Right lobe of liver (tissue), 6 donors: ENCODE data around the gene ERFE. TPM values are rescaled to one million over a fixed set of nuclear protein-coding genes. Genes with fewer than 3 reads are reported as not detected.

Source experiments
- ATAC-seq, 4 donors: fragments of 200-7000 bp; cut with Tn5 transposase; one replicate each; pipeline ENCODE4 v1.9.1; 2020; ENCODE audit warnings: mild to moderate bottlenecking in 4 of 4, moderate library complexity in 4 of 4
- DNase-seq, 3 donors: peaks; one replicate each; pipeline ENCODE4 v3.0.0-alpha.2; 2020
- H3K27ac ChIP-seq, 3 donors: fragments of 200-600 bp; one replicate each; pipeline ENCODE4 v1.8.0; 2022
- H3K27me3 ChIP-seq, 2 donors: fragments of 200-600 bp; one replicate each; pipeline ENCODE4 v1.8.0; 2022
- H3K36me3 ChIP-seq, 4 donors: fragments of 200-600 bp; sonication (generic) in 1 of 4; one replicate each; pipeline versions ENCODE4 v1.5.1 to v1.8.0; 2017 to 2022; ENCODE audit warnings: control low read depth in 1 of 4
- H3K4me1 ChIP-seq, 4 donors: fragments of 200-600 bp; sonication (generic) in 1 of 4; one replicate each; pipeline versions ENCODE4 v1.5.1 to v1.8.0; 2017 to 2022; ENCODE audit warnings: control low read depth in 1 of 4
- H3K4me3 ChIP-seq, 3 donors: fragments of 200-600 bp; one replicate each; pipeline ENCODE4 v1.8.0; 2022
- H3K9me3 ChIP-seq, 4 donors: fragments of 200-600 bp; sonication (generic) in 1 of 4; one replicate each; pipeline versions ENCODE4 v1.5.1 to v1.8.0; 2017 to 2022; ENCODE audit warnings: control low read depth in 1 of 4
- POLR2A ChIP-seq: fragments of 450-650 bp; IDR thresholded peaks from one replicate; pipeline ENCODE4 v1.6.1; 2017; ENCODE audit warnings: antibody characterized with exemption, mild to moderate bottlenecking
- WGBS: methylation state at CpG from one replicate; pipeline ENCODE4 v1.1.6; 2018; ENCODE audit warnings: low coverage, low lambda C conversion rate; ENCODE audit not compliant: insufficient coverage; ENCODE audit errors: missing lambda C conversion rate; 5-methylcytosine and 5-hydroxymethylcytosine counted together
- intact Hi-C, 2 donors: fragments of 100-400 bp; cut with DNase I; formaldehyde crosslinking; loops; one replicate each; pipeline versions ENCODE4 v1.11.2 to v1.14.1; 2022
- total RNA-seq, 6 experiments: library from RNA; depleted of rRNA in 2 of 6; stranded (reverse); fragments of >200 nt in 2 of 6; fragmentation: NEBNext Ultra II Directional in 3 of 6; extraction: Animal tissue kit (Norgen Biotek cat#: 25700) in 3 of 6; gene quantifications; one replicate each; pipeline versions ENCODE4 v1.1.0 to v1.2.4, GENCODE V29; 2016 to 2023
- TF ChIP-seq, protein P1 (sequence below), 4 donors: fragments of 200-600 bp in 3 of 4; fragments of 450-650 bp in 1 of 4; IDR thresholded peaks; one replicate each; pipeline versions ENCODE4 v1.5.1 to v1.8.0; 2016 to 2022; ENCODE audit warnings: antibody characterized with exemption in 4 of 4, mild to moderate bottlenecking in 2 of 4
- donor health status: DM: no; HTN: yes; CAD: no.
- donor health status: DM: no; HTN: no; CAD: no.
- donor health status: DM: no; HTN: no; CAD: no.
- donor health status: DM: no; HTN: yes; CAD: no.
- donor health status: DM: no; HTN: yes; CAD: no.

Gene ERFE
- total RNA-seq, 6 experiments from 2014 or later = 0.27 to 1.4 (median 0.31) TPM; not detected in 3

DNA sequence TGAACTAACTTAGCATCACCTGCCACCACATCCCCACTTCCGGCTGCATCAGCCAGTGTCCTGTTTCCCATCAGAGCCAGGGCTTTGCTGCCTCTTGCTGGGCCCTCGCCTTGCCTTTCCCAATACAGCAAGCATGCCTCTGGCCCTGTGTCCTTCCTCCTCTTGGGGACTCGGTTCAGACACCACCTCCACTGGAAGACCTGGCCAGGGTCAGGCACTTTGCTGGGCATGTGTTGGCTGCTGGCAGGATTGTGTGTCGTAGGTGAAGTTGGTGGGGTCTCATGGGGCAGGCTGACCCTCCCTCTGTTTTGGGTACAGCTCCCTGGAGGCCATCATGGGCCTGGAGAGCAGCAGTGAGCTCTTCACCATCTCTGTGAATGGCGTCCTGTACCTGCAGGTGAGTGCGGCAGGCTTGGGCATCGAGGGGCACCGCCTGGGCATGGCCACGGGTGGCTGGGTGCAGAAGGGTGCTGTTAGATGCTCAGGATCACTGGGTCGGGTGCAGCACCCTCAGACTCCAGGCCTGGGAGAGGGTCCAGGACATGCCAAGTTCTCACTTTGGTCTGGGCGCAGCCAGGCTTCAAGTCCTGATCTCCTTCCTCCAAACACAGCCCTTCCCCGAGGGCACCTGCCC, 6.6 kb downstream of the ERFE start:
- Histone ChIP-seq H3K27me3 (no peaks in the 10 kb centered on the region), H3K9me3 (no peaks in the 10 kb centered on the region), H3K36me3 (peaks cover 0 to 3% (median 0%) of the 10 kb centered on the region in 4 donors), H3K27ac (no peak overlapping the region), H3K4me3 (no peak overlapping the region), H3K4me1 (peaks cover 0 to 15% (median 6%) of the 10 kb centered on the region in 4 donors)
- ATAC-seq (no peak), DNase-seq (no peak)
- intact Hi-C loops = no loop called here
- 70% methylated on average over 2 of the region's 12 CpGs for WGBS
- TF ChIP-seq, protein P1, sequence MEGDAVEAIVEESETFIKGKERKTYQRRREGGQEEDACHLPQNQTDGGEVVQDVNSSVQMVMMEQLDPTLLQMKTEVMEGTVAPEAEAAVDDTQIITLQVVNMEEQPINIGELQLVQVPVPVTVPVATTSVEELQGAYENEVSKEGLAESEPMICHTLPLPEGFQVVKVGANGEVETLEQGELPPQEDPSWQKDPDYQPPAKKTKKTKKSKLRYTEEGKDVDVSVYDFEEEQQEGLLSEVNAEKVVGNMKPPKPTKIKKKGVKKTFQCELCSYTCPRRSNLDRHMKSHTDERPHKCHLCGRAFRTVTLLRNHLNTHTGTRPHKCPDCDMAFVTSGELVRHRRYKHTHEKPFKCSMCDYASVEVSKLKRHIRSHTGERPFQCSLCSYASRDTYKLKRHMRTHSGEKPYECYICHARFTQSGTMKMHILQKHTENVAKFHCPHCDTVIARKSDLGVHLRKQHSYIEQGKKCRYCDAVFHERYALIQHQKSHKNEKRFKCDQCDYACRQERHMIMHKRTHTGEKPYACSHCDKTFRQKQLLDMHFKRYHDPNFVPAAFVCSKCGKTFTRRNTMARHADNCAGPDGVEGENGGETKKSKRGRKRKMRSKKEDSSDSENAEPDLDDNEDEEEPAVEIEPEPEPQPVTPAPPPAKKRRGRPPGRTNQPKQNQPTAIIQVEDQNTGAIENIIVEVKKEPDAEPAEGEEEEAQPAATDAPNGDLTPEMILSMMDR (IDR thresholded peaks at IDR 0.05) = no peak

DNA sequence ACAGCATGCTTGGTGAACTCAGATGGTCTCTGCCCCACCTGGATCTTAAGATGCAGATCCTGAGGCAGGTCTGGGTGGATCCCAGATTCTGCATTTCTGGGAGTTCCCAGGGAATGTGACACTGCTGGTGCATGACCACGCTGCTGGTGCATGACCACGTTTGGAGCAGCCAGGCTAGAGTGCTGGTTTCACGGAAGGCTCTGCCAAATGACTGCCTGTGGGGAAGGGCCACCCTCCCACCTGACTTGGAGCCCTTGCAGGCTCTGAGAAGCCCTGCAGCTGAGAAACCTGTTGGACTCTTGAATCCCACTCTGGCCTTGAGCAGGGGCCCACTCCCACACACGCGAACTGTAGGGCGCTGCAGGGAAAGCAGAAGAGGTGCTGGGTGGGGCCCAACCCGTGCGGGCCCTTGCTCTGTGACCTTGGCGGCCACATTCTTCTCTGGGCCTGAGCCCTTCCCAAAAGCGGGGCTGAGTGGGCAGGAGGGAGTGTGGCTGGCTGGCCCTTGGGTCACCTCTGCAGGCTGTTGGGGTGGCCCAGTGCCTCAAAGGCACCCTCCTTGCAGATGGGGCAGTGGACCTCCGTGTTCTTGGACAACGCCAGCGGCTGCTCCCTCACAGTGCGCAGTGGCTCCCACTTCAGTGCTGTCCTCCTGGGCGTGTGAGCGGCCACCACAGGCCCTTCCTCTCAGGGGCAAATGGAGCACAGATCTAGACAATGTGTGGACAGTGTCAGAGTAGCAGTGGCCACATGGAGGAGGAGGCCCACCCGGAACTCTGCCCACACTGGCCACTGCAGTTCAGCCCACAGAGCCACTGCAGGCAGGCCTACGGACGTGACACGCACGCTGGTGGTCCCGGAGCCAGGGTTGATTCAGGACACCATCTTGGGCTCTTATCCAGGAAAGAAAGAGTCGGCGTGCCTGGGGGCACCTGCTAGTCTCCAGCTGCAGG, 7.9 kb downstream of the ERFE start:
- TF ChIP-seq, protein P1 (IDR thresholded peaks at IDR 0.05) = no peak
- no peak for TF ChIP-seq POLR2A
- no peaks in the 10 kb centered on the region for H3K9me3 ChIP-seq
- DNase-seq (no peak), ATAC-seq (peak in 2 of 4 donors; percentile 4 to 41)
- H3K27ac ChIP-seq = no peak overlapping the region
- H3K4me3 ChIP-seq = no peak overlapping the region
- H3K4me1 ChIP-seq = peaks cover 0 to 17% (median 9%) of the 10 kb centered on the region in 4 donors
- intact Hi-C loops = no loop called here
- 11% methylated on average over 3 of the region's 24 CpGs for WGBS
- no peaks in the 10 kb centered on the region for H3K27me3 ChIP-seq
- peaks cover 0 to 6% (median 0%) of the 10 kb centered on the region in 4 donors for H3K36me3 ChIP-seq

DNA sequence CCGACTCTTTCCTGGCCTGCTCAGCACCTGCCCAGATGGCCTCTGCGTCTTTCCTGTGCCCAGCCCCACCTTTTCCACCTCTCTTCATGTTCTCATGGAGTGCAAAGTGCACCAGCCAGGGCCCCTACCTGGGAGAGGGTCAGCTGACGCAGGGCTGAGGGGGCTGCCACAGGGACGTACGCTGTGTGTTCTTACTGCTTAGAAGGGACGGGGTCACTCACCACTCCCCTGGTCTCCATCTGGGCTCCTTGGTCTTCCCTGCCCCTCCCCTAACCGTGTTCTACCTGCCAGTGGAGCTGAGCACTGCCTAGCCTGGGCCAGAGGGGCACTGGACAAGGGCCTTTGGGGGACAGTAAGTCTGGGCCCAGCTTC, 8.6 kb downstream of the ERFE start:
- TF ChIP-seq, protein P1 (IDR thresholded peaks at IDR 0.05) = no peak
- TF ChIP-seq POLR2A = no peak
- Histone ChIP-seq H3K36me3 (peaks cover 0 to 12% (median 0%) of the 10 kb centered on the region in 4 donors), H3K4me3 (no peak overlapping the region), H3K27ac (no peak overlapping the region), H3K9me3 (no peaks in the 10 kb centered on the region), H3K4me1 (peaks cover 0 to 17% (median 9%) of the 10 kb centered on the region in 4 donors), H3K27me3 (no peaks in the 10 kb centered on the region)
- DNase-seq (no peak), ATAC-seq (no peak)
- no CpG with 5 or more reads among the region's 7 CpGs for WGBS
- intact Hi-C loops = no loop called here

DNA sequence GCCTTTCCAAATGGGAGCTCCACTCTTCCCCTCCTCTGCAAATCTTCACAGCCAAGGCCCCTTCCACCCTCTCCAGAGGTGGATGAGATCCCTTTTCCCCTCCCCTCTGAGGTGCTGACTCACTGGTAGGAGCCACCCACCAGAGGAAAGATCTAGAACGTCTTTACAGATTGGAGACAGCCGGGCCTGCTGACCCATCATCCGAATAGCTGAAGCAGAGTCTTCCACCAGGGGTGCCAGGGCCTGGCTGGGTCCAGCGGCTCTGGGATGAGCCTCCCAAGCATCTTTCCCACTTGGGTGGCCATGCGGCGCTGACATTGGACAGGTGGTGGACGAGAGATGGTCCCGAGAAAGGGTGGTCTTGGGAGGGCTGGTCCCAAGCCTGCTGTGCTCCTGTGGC, 9.0 kb downstream of the ERFE start:
- Histone ChIP-seq H3K4me1 (peaks cover 0 to 17% (median 9%) of the 10 kb centered on the region in 4 donors), H3K36me3 (peaks cover 0 to 17% (median 0%) of the 10 kb centered on the region in 4 donors), H3K9me3 (no peaks in the 10 kb centered on the region), H3K27ac (no peak overlapping the region), H3K27me3 (no peaks in the 10 kb centered on the region), H3K4me3 (no peak overlapping the region)
- intact Hi-C loops = no loop called here
- DNase-seq (no peak), ATAC-seq (no peak)
- no peak for TF ChIP-seq POLR2A
- TF ChIP-seq, protein P1 (IDR thresholded peaks at IDR 0.05) = no peak
- WGBS = 60% methylated on average over 1 of the region's 8 CpGs
